Measurements from ENCODE around the gene CHSY3.

GRCh38 chr5:130155345-130156011, 251.2 kb downstream of the CHSY3 start:
- TF ChIP-seq ZNF274 (IDR thresholded peaks at IDR 0.05; ENCODE audit: low read depth, low read length) (no peak), YY1 (IDR thresholded peaks at IDR 0.05; ENCODE audit: insufficient read depth, insufficient read length) (no peak), SUZ12 (IDR thresholded peaks at IDR 0.05; ENCODE audit: extremely low read depth, insufficient read depth, insufficient read length) (no peak)

Data from NT2/D1 (cell line).